Measurements from ENCODE around the gene CCDC122. TPM values are rescaled to one million over a fixed set of nuclear protein-coding genes. Genes with fewer than 3 reads are reported as not detected.

Gene CCDC122
- total and polyA plus RNA-seq, 4 donors: 1.2 to 2.3 (median 1.7) TPM

DNA sequence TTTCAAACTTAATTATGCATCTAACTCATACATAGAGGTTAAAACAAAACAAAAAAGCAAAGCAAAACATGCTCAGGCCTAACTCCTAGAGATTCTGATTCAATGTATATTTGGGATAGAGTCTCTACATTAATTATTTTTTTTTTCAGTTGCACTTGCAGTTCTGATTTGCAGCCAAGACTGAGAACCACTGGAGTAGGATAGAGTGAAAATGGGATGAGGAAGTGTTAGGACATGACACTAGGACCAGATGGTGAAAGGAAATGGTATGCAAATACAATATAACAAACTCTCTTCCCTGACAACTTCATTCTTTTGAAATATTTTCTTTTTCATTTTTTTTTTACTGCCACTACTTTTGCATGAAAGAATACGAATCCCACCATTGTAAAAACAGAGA, 1.8 kb downstream of the CCDC122 start:
- Histone ChIP-seq H3K4me1 (ENCODE audit: control insufficient read depth in 4 of 4, insufficient read depth in 4 of 4, low read length in 3 of 4) (peaks cover 4 to 20% (median 8%) of the 10 kb centered on the region in 4 donors), H3K27ac (ENCODE audit: low read depth in 1 of 2, low read length in 2 of 2) (no peak overlapping the region), H3K36me3 (ENCODE audit: control insufficient read depth in 4 of 4, insufficient read depth in 3 of 4, low read depth in 1 of 4, low read length in 3 of 4) (peaks cover 0 to 3% (median 0%) of the 10 kb centered on the region in 4 donors), H3K27me3 (ENCODE audit: control insufficient read depth in 4 of 4, insufficient read depth in 4 of 4, low read length in 3 of 4) (no peaks in the 10 kb centered on the region), H3K9me3 (ENCODE audit: control insufficient read depth in 4 of 4, low read length in 3 of 4) (no peaks in the 10 kb centered on the region), H3K9ac (ENCODE audit: low read depth in 1 of 2, low read length in 2 of 2) (no peak overlapping the region), H3K4me3 (ENCODE audit: low read depth in 1 of 3, low read length in 3 of 3) (no peak overlapping the region)
- no peak for DNase-seq (ENCODE audit: low spot score)
- TF ChIP-seq, protein P1, sequence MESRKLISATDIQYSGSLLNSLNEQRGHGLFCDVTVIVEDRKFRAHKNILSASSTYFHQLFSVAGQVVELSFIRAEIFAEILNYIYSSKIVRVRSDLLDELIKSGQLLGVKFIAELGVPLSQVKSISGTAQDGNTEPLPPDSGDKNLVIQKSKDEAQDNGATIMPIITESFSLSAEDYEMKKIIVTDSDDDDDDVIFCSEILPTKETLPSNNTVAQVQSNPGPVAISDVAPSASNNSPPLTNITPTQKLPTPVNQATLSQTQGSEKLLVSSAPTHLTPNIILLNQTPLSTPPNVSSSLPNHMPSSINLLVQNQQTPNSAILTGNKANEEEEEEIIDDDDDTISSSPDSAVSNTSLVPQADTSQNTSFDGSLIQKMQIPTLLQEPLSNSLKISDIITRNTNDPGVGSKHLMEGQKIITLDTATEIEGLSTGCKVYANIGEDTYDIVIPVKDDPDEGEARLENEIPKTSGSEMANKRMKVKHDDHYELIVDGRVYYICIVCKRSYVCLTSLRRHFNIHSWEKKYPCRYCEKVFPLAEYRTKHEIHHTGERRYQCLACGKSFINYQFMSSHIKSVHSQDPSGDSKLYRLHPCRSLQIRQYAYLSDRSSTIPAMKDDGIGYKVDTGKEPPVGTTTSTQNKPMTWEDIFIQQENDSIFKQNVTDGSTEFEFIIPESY (IDR thresholded peaks at IDR 0.05): no peak
- TF ChIP-seq HNF4G (IDR thresholded peaks at IDR 0.05) (no peak), YY1 (IDR thresholded peaks at IDR 0.05) (no peak), FOXA1 (IDR thresholded peaks at IDR 0.05) (no peak), RXRA (IDR thresholded peaks at IDR 0.05) (no peak), TAF1 (conservative IDR thresholded peaks at IDR 0.05) (no peak), SP1 (IDR thresholded peaks at IDR 0.05) (no peak), NR2F2 (IDR thresholded peaks at IDR 0.05) (no peak), GABPA (IDR thresholded peaks at IDR 0.05 in 1 of 2, conservative IDR thresholded peaks at IDR 0.05 in 1 of 2) (no peak), EGR1 (IDR thresholded peaks at IDR 0.05; ENCODE audit: low read depth in 2 of 2) (no peak), RAD21 (IDR thresholded peaks at IDR 0.05) (no peak), JUND (IDR thresholded peaks at IDR 0.05) (no peak), FOXA2 (IDR thresholded peaks at IDR 0.05) (no peak)
- TF ChIP-seq, protein P2, sequence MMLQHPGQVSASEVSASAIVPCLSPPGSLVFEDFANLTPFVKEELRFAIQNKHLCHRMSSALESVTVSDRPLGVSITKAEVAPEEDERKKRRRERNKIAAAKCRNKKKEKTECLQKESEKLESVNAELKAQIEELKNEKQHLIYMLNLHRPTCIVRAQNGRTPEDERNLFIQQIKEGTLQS (IDR thresholded peaks at IDR 0.05): no peak
- TF ChIP-seq, protein P3, sequence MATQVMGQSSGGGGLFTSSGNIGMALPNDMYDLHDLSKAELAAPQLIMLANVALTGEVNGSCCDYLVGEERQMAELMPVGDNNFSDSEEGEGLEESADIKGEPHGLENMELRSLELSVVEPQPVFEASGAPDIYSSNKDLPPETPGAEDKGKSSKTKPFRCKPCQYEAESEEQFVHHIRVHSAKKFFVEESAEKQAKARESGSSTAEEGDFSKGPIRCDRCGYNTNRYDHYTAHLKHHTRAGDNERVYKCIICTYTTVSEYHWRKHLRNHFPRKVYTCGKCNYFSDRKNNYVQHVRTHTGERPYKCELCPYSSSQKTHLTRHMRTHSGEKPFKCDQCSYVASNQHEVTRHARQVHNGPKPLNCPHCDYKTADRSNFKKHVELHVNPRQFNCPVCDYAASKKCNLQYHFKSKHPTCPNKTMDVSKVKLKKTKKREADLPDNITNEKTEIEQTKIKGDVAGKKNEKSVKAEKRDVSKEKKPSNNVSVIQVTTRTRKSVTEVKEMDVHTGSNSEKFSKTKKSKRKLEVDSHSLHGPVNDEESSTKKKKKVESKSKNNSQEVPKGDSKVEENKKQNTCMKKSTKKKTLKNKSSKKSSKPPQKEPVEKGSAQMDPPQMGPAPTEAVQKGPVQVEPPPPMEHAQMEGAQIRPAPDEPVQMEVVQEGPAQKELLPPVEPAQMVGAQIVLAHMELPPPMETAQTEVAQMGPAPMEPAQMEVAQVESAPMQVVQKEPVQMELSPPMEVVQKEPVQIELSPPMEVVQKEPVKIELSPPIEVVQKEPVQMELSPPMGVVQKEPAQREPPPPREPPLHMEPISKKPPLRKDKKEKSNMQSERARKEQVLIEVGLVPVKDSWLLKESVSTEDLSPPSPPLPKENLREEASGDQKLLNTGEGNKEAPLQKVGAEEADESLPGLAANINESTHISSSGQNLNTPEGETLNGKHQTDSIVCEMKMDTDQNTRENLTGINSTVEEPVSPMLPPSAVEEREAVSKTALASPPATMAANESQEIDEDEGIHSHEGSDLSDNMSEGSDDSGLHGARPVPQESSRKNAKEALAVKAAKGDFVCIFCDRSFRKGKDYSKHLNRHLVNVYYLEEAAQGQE (IDR thresholded peaks at IDR 0.05): no peak
- TF ChIP-seq, protein P4, sequence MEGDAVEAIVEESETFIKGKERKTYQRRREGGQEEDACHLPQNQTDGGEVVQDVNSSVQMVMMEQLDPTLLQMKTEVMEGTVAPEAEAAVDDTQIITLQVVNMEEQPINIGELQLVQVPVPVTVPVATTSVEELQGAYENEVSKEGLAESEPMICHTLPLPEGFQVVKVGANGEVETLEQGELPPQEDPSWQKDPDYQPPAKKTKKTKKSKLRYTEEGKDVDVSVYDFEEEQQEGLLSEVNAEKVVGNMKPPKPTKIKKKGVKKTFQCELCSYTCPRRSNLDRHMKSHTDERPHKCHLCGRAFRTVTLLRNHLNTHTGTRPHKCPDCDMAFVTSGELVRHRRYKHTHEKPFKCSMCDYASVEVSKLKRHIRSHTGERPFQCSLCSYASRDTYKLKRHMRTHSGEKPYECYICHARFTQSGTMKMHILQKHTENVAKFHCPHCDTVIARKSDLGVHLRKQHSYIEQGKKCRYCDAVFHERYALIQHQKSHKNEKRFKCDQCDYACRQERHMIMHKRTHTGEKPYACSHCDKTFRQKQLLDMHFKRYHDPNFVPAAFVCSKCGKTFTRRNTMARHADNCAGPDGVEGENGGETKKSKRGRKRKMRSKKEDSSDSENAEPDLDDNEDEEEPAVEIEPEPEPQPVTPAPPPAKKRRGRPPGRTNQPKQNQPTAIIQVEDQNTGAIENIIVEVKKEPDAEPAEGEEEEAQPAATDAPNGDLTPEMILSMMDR (IDR thresholded peaks at IDR 0.05; ENCODE audit: low read depth, low read length, missing input control): no peak
- TF ChIP-seq, protein P5, sequence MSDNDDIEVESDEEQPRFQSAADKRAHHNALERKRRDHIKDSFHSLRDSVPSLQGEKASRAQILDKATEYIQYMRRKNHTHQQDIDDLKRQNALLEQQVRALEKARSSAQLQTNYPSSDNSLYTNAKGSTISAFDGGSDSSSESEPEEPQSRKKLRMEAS (IDR thresholded peaks at IDR 0.05): no peak
- 88% methylated on average over 1 of the region's 1 CpG for WGBS

DNA sequence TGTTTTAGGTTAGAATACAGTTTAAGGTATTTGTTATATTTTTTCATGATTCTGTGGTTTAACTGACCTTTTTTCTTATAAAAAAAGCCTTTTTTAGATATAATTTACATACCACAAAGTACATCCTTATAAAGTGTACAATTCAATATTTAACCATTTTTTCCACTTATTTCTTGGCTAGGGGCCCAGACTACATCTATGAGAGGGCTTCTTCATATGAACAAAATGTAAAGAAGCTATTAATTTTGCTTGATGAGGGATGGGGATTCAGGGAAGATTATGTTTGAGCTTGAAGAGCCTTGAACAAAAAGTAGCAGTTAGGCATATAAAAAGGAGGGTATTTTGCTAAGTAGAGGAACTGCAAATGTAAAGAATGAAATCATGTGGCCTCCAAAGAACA, 2.2 kb downstream of the CCDC122 start:
- no peak for DNase-seq (ENCODE audit: low spot score)
- no peak for TF ChIP-seq RAD21 (IDR thresholded peaks at IDR 0.05)
- TF ChIP-seq FOXA1 (IDR thresholded peaks at IDR 0.05): no peak
- TF ChIP-seq, protein P4 (IDR thresholded peaks at IDR 0.05; ENCODE audit: low read depth, low read length, missing input control): no peak
- Histone ChIP-seq H3K4me1 (ENCODE audit: control insufficient read depth in 4 of 4, insufficient read depth in 4 of 4, low read length in 3 of 4) (peaks cover 4 to 20% (median 8%) of the 10 kb centered on the region in 4 donors), H3K27me3 (ENCODE audit: control insufficient read depth in 4 of 4, insufficient read depth in 4 of 4, low read length in 3 of 4) (no peaks in the 10 kb centered on the region), H3K4me3 (ENCODE audit: low read depth in 1 of 3, low read length in 3 of 3) (no peak overlapping the region), H3K27ac (ENCODE audit: low read depth in 1 of 2, low read length in 2 of 2) (no peak overlapping the region), H3K36me3 (ENCODE audit: control insufficient read depth in 4 of 4, insufficient read depth in 3 of 4, low read depth in 1 of 4, low read length in 3 of 4) (peaks cover 0 to 3% (median 0%) of the 10 kb centered on the region in 4 donors), H3K9me3 (ENCODE audit: control insufficient read depth in 4 of 4, low read length in 3 of 4) (no peaks in the 10 kb centered on the region), H3K9ac (ENCODE audit: low read depth in 1 of 2, low read length in 2 of 2) (no peak overlapping the region)

All from liver (tissue), 9 donors.